Germinal center (tissue), 1 donor: ENCODE measurements around the gene ADPRHL1.
"Not testable (repeated sequence)": the region's sequence is repeated elsewhere in the genome, so short reads cannot be mapped to it uniquely, and the experiment has no call there.

Experiments used
- DNase-seq: peaks from one replicate; pipeline ENCODE4 v3.0.0; 2012; ENCODE audit warnings: mixed read lengths, low spot score

Gene ADPRHL1

GRCh38 chr13:113402471-113403254, 50.6 kb downstream of the ADPRHL1 start:
- no peak for DNase-seq

DNA sequence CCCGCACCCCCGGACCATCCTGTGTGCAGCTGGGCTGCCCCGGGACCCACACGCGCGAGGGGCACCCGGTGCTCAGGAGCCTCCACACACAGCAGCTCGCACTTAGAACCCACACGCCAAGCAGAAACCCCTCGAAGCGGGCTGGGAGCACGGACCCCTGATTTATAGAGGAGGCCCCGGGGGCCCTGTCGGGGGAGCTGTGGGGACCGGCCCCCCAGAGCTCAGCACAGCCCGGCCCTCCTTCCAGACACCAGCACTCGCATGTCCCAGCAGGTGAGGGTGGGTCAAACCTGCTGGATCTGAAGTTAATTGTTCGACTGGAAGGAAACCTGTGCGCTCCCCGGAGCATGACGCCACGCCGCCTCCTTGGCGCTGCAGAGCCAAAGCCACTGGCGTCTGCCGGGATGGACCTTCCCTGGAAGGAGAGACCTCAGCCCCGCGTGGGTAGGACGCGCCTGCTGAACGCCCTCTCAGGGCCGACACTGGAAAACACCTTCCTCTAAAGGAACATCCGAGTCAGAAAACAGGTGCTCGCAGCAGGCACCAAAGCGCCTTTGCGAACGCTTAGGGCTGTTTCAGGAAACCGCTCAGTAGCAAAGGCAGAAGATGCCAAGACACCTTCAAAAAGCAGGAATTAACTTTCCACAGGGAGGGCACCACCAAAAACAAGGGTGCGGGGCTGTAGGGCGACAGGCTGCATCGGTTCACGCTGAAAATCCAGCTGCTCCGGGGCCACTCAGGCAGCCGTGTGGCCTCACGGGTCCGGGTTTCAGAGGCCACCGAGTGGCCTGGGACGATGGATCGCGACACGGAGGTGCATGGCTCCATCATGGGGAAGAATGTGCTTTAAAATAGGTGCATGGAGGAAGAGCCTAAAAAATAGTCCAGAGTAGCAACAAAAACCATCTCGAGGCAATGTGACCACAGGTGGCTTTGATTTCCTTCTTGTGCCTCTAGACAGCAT, 51.6 kb downstream of the ADPRHL1 start:
- DNase-seq: no peak

GRCh38 chr13:113400621-113401451, 52.5 kb downstream of the ADPRHL1 start:
- no peak for DNase-seq

- no peak for DNase-seq
Measured at GRCh38 chr13:113399755-113400149, 53.5 kb downstream of the ADPRHL1 start.

GRCh38 chr13:113398963-113399754, 54.1 kb downstream of the ADPRHL1 start:
- DNase-seq: no peak

GRCh38 chr13:113397608-113398425, 55.5 kb downstream of the ADPRHL1 start:
- DNase-seq: no peak

GRCh38 chr13:113394339-113394640, 59.0 kb downstream of the ADPRHL1 start:
- no peak for DNase-seq

DNA sequence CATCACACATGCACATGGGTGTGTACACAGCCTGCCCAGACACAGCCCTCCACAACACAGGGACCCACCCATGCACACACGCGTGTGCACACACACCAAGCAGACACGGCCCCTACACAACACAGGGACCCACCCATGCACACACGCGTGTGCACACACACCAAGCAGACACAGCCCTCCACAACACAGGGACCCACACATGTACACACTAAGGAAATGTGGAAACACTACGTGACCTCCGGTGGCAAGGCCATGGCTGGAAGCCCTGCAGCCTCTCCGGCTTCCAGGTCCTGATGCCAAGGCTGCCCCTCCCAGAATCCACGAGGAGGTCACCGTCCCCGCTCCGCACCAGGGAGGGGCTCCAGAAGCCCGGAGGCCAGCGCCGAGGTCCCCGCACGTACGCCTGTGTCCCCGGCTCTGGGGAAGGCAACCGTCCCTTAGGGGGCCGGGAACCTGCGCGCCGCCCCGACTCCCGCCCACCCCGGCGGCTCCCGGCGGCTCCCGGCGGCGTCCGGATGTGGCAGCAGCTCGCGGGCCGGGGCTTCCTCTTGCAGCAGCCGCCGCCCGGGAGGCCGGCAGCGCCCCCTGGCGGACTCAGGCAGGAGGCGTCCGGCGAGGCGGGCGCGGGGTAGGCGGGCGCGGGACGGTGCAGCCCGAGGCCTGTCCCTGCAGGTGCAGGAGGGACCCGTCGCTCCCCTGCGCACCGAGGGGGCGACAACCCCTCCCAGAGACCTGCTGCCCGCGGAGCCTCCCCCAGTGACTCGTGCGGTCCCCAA, 59.5 kb downstream of the ADPRHL1 start:
- peak; percentile 89 for DNase-seq

DNA sequence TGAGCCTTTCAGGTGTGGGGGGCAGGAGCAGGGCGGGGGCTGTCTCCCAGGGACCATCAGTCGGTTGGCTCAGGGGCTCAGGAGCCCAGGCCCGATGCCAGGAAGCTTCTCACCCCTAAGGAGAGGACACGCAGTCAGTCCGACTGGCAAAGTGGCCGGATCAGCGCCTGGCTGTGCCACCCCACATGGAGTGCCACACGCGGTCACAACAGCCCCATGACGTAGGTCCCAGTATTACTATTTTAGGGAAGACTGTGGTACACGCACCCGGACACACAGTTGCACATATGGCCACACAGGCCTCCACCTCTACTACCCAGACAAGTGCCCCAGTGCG, 60.1 kb downstream of the ADPRHL1 start:
- no peak for DNase-seq

DNA sequence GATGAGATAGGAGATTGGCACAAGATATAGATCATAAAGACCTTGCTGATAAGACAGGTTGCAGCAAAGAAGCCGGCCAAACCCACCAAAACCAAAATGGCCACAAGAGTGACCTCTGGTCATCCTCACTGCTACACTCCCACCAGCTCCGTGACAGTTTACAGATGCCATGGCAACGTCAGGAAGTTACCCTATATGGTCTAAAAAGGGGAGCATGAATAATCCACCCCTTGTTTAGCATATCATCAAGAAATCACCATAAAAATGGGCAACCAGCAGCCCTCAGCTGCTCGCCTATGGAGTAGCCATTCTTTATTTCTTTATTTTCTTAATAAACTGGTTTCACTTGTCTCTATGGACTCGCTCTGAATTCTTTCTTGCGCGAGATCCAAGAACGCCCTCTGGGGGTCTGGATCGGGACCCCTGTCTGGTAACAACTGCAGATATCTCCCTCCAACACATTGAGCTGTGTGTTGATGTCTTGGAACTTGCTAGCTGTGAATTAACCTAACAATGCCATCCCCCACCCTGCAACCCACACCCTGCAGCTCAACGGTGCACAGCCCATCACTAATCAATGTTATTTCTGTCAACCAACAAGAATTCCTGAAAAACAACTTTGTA, 62.3 kb downstream of the ADPRHL1 start:
- no peak for DNase-seq

GRCh38 chr13:113389586-113389985, 63.7 kb downstream of the ADPRHL1 start:
- DNase-seq: not testable (repeated sequence)

DNA sequence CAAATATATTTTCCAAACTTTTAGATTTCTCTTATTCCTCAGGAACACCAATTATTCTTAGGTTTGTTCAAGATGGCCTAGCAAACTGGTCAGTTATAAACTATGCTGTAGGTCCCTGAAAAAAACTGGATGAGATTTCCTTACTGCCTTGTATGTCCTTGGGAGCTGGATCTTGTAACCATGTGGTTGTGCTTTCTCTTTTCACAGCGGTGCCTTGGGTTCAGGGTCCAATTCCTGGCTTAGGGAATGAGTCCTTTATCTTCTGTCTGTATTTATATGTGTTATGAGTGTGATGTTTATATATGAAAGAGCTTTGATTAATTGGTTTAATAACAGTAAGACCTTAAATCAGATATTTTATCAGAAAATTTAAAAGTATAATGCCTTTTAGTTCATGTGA, 65.9 kb downstream of the ADPRHL1 start:
- no peak for DNase-seq

DNA sequence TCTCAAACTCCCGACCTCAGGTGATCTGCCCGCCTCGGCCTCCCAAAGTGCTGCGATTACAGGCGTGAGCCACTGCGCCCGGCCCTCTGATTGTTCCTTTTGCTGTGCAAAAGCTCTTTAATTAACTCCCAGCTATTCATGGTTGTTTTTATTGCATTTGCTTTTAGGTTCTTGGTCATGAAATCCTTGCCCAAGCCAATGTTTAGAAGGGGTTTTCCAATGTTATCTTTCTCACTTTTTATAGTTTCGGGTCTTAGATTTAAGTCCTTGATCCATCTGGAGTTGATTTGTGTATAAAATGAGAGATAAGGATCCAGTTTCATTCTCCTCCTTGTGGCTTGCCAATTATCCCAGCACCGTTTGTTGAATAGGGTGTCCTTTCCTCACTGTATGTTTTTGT, 70.2 kb downstream of the ADPRHL1 start:
- no peak for DNase-seq

GRCh38 chr13:113382542-113382941, 70.7 kb downstream of the ADPRHL1 start:
- not testable (repeated sequence) for DNase-seq

GRCh38 chr13:113378825-113379224, 74.5 kb downstream of the ADPRHL1 start:
- no peak for DNase-seq

DNA sequence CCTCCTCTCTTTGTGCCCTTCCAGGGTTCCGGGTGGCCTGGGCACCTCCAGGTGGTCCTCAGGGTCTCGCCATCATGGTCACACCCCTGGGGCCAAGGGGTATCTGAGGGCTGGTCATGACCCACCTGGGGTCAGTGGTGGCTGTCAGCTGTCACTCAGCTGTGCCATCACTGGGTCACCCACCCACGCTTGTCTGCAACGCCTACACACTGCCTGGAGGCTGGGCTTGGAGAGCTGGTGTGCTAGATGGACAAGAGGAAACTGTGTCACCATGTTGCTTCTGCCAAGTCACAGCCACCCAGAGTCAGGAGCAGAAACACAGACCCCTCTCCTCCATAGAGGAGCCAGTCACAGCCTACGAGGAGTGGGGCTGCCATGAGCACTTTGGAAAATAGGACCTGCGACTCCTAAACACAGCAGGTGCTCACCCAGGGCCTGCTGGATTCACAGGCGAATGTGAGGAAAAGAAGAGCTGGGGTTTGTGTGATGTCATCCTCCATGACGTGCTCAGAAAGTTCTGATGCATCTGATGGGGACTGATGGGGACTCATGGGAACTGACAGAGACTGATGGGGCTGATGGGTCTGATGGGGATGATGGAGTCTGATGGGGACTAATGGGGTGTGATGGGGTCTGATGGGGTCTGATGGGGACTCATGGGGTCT, 78.6 kb downstream of the ADPRHL1 start:
- no peak for DNase-seq

DNA sequence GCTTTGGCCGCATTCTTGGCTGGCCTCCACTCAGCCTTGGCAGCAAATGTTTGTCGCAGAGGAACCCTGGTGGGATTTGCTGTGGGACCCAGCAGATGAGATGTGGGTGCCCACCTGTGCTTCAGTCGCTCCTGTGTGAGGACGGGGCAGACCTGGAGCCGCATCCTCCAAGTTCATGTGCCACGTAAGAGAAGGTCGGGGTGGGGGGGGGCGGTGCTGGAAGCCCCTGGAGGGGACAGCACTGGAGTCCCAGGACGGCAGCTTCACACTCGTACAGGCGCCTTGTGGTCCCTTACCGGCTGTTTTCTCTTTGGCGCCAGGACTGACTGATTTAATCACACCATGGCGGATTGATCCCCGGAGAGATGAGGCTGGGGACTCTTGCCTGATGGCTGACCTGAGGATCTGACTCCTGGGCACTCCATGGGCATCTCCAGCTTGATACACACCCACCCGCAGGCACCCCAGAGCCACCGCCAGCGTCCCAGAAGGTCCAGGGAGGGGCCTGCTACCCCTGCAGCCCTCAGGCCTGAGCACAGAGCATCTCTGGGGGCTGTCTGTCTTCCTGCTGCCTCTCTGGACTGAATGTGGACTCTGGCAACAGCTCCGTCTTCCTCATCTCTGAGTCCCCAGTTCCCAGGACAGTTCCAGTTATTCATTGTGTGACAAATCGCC, 79.3 kb downstream of the ADPRHL1 start:
- DNase-seq: no peak

GRCh38 chr13:113371701-113372100, 81.6 kb downstream of the ADPRHL1 start:
- DNase-seq: not testable (repeated sequence)
